HepG2 (cell line): ENCODE results near the gene SMAP2. TPM values are rescaled to one million over a fixed set of nuclear protein-coding genes. Genes with fewer than 3 reads are reported as not detected.

Experiments used
- ATAC-seq: fragments of 200-7000 bp; cut with Tn5 transposase; 3 replicates; pipeline ENCODE4 v1.9.1; 2020; ENCODE audit warnings: mild to moderate bottlenecking, moderate library complexity
- BruUV-seq: library from RNA; stranded (reverse); fragments of 400-500 nt; replicated peaks from 2 replicates; lab custom pipeline; 2021; lab: Mats Ljungman, UMichigan
- CTCF ChIA-PET: fragments of 300-600 bp; formaldehyde crosslinking; extraction: SDS; loops from one replicate; lab custom pipeline; 2021; ENCODE audit warnings: low total read pairs, inconsistent platforms, low intra/inter-chr PET ratio; lab: Yijun Ruan, JAX
- POLR2A ChIA-PET: fragments of 350-600 bp; sonication (Branson Sonifier 250); formaldehyde crosslinking; loops from one replicate; lab custom pipeline; 2020; ENCODE audit warnings: antibody characterized with exemption, inconsistent platforms; lab: Yijun Ruan, JAX
- DNase-seq: peaks from one replicate; pipeline ENCODE4 v3.0.0-alpha.2; 2015; ENCODE audit warnings: low spot score
- FAIRE-seq: peaks from 3 replicates; lab custom pipeline; 2011; peaks lifted over from hg19 to GRCh38; lab: Jason Lieb, UNC
- H2AFZ ChIP-seq: one replicate; pipeline ENCODE4 v1.6.1; 2011; ENCODE audit warnings: low read length, inconsistent platforms
- H3K27ac ChIP-seq: fragments of 300-600 bp; 3 replicates; pipeline ENCODE4 v1.8.0; 2011; ENCODE audit warnings: mixed run types, mild to moderate bottlenecking, mixed read lengths, low read length, inconsistent platforms; ENCODE audit not compliant: insufficient read depth; ENCODE audit errors: extremely low read length
- H3K27me3 ChIP-seq, 2 experiments: fragments of 200-600 bp in 1 of 2; 2 replicates in 1 of 2; 3 replicates in 1 of 2; pipeline versions ENCODE4 v1.6.0 to v1.8.0; 2011; ENCODE audit warnings: low read length in 2 of 2, mild to moderate bottlenecking in 2 of 2, moderate library complexity in 2 of 2, inconsistent platforms in 1 of 2; ENCODE audit not compliant: insufficient read depth in 2 of 2, control insufficient read depth in 1 of 2
- H3K36me3 ChIP-seq, 2 experiments: fragments of 200-600 bp in 1 of 2; replicated peaks in 1 of 2; 2 replicates in 1 of 2; 3 replicates in 1 of 2; pipeline versions ENCODE4 v1.5.1 to v1.8.0; 2011; ENCODE audit warnings: low read length in 2 of 2, inconsistent platforms in 1 of 2; ENCODE audit not compliant: insufficient read depth in 2 of 2, control insufficient read depth in 1 of 2
- H3K4me1 ChIP-seq: 2 replicates; pipeline ENCODE4 v1.5.1; 2012; ENCODE audit warnings: low read length, inconsistent platforms; ENCODE audit not compliant: insufficient read depth
- H3K4me2 ChIP-seq: 2 replicates; pipeline ENCODE4 v1.6.0; 2011; ENCODE audit warnings: low read depth, low read length, inconsistent platforms
- H3K4me3 ChIP-seq, 3 experiments: fragments of 200-600 bp in 1 of 3; sonication (generic), shearing (Covaris generic) in 1 of 3; replicated peaks in 1 of 3; 2 replicates each; pipeline ENCODE4 v1.5.1; 2011 to 2016; ENCODE audit warnings: low read length in 3 of 3, inconsistent platforms in 2 of 3, low read depth in 2 of 3, mild to moderate bottlenecking in 2 of 3, control low read depth in 1 of 3, mixed read lengths in 1 of 3; ENCODE audit not compliant: insufficient read depth in 1 of 3
- H3K79me2 ChIP-seq: one replicate; pipeline ENCODE4 v1.6.1; 2011; ENCODE audit warnings: low read length, inconsistent platforms; ENCODE audit not compliant: insufficient read depth
- H3K9ac ChIP-seq: 2 replicates; pipeline ENCODE4 v1.6.0; 2011; ENCODE audit warnings: mild to moderate bottlenecking, low read depth, low read length, inconsistent platforms; ENCODE audit not compliant: insufficient read depth
- H3K9me3 ChIP-seq: 2 replicates; pipeline ENCODE4 v1.5.1; 2012; ENCODE audit warnings: mild to moderate bottlenecking, low read length
- H4K20me1 ChIP-seq: 2 replicates; pipeline ENCODE4 v1.6.0; 2011; ENCODE audit warnings: inconsistent platforms, mild to moderate bottlenecking, low read length, moderate library complexity; ENCODE audit not compliant: insufficient read depth
- ATF5 ChIP-seq: sonication (generic); formaldehyde crosslinking; IDR thresholded peaks from 2 replicates; pipeline ENCODE4 v1.4.0; 2020; ENCODE audit warnings: mild to moderate bottlenecking, low read depth, missing genetic modification reagents
- BCLAF1 ChIP-seq: fragments of 450-650 bp; IDR thresholded peaks from 2 replicates; pipeline ENCODE4 v1.6.1; 2017; ENCODE audit warnings: mild to moderate bottlenecking
- CBX5 ChIP-seq: sonication (generic); formaldehyde crosslinking; IDR thresholded peaks from 2 replicates; pipeline ENCODE4 v1.4.0; 2020; ENCODE audit warnings: missing genetic modification reagents, borderline replicate concordance
- GATA4 ChIP-seq: sonication (generic); IDR thresholded peaks from 2 replicates; pipeline ENCODE4 v1.6.1; 2016; ENCODE audit warnings: antibody characterized with exemption, low read depth, borderline replicate concordance
- HNRNPLL ChIP-seq: fragments of 200-400 bp; formaldehyde crosslinking; IDR thresholded peaks from 2 replicates; pipeline ENCODE4 v1.6.1; 2017; ENCODE audit warnings: mild to moderate bottlenecking, low read depth, low read length; ENCODE audit not compliant: poor library complexity, severe bottlenecking
- IKZF4 ChIP-seq: sonication (generic); formaldehyde crosslinking; IDR thresholded peaks from 2 replicates; pipeline ENCODE4 v1.5.1; 2020; ENCODE audit warnings: borderline replicate concordance, mild to moderate bottlenecking, low read depth, missing genetic modification reagents; ENCODE audit errors: not compliant biosample characterization
- NCOR1 ChIP-seq: fragments of 200-600 bp; sonication (generic); IDR thresholded peaks from 2 replicates; pipeline ENCODE4 v1.7.0; 2017; ENCODE audit warnings: antibody characterized with exemption, low read length, borderline replicate concordance
- NFYC ChIP-seq: IDR thresholded peaks from 2 replicates; pipeline ENCODE4 v1.6.1; 2016; ENCODE audit warnings: missing genetic modification reagents, missing compliant biosample characterization
- PAX8 ChIP-seq: sonication (generic); formaldehyde crosslinking; IDR thresholded peaks from 2 replicates; pipeline ENCODE4 v1.8.0; 2022; ENCODE audit warnings: mild to moderate bottlenecking, missing genetic modification reagents, borderline replicate concordance
- PAXIP1 ChIP-seq: sonication (generic); formaldehyde crosslinking; conservative IDR thresholded peaks from 2 replicates; pipeline ENCODE4 v1.4.0; 2020; ENCODE audit warnings: mild to moderate bottlenecking, missing genetic modification reagents, moderate library complexity
- PHF5A ChIP-seq: IDR thresholded peaks from one replicate; pipeline ENCODE4 v1.6.1; 2018; ENCODE audit warnings: low read depth, missing genetic modification reagents; ENCODE audit not compliant: unreplicated experiment
- TFDP1 ChIP-seq: IDR thresholded peaks from 2 replicates; pipeline ENCODE4 v1.6.1; 2016; ENCODE audit warnings: missing compliant biosample characterization, missing genetic modification reagents, borderline replicate concordance
- ZNF484 ChIP-seq: sonication (generic); formaldehyde crosslinking; IDR thresholded peaks from 2 replicates; pipeline ENCODE4 v1.5.1; 2020; ENCODE audit warnings: mild to moderate bottlenecking, low read depth, missing genetic modification reagents, borderline replicate concordance
- ZNF552 ChIP-seq: sonication (generic); formaldehyde crosslinking; IDR thresholded peaks from 2 replicates; pipeline ENCODE4 v1.9.0; 2022; ENCODE audit warnings: missing genetic modification reagents, mild to moderate bottlenecking, borderline replicate concordance
- WGBS: methylation state at CpG from one replicate; pipeline ENCODE4 v1.1.6; 2017; ENCODE audit warnings: low lambda C conversion rate; 5-methylcytosine and 5-hydroxymethylcytosine counted together
- in situ Hi-C: cut with HindIII; loops from 2 replicates; pipeline ENCODE4 v1.10.0; 2017; ENCODE audit warnings: low pct_unique_long_range_greater_than_20kb; ENCODE audit not compliant: extremely low pct_ligation_motif_present
- intact Hi-C: fragments of 100-400 bp; cut with micrococcal nuclease; formaldehyde crosslinking; loops from one replicate; pipeline ENCODE4 v1.10.0; 2022; ENCODE audit not compliant: unreplicated experiment
- polyA plus RNA-seq, 8 experiments: library from polyadenylated mRNA; depleted of rRNA in 3 of 8; stranded (reverse) in 7 of 8; unstranded in 1 of 8; fragments of >200 nt; fragmentation: Illumina TruSeq in 4 of 8; extraction: Trizol in 4 of 8; gene quantifications; 2 replicates each; pipeline versions ENCODE4 v1.2.1 to v1.2.3, GENCODE V29; 2011 to 2016; ENCODE audit warnings: low read depth in 4 of 8, missing spikeins in 1 of 8, mixed read lengths in 1 of 8; ENCODE audit not compliant: insufficient read depth in 1 of 8
- total RNA-seq, 5 experiments: library from RNA; depleted of rRNA; stranded (reverse); fragments of >200 nt; fragmentation: Illumina TruSeq; extraction: Trizol; gene quantifications; 2 replicates each; pipeline ENCODE4 v1.2.3, GENCODE V29; 2016; ENCODE audit warnings: low read depth in 1 of 5

Gene SMAP2
- total and polyA plus RNA-seq, 2 of the 13 experiments (the other 11 are each of a cell fraction or from before 2014, with no cell fraction given) = 19.0 to 22.3 TPM

- no peak for DNase-seq
- ChIA-PET POLR2A (no interaction called here), CTCF (no interaction called here)
- H3K27ac ChIP-seq = no peak overlapping the region
- H3K4me3 ChIP-seq = no peak overlapping the region
- H3K9ac ChIP-seq = no peak overlapping the region
- peaks cover 0 to 5% of the 10 kb centered on the region in 2 experiments; a peak in 2 of 5 replicates for H3K27me3 ChIP-seq
- no peak overlapping the region for H2AFZ ChIP-seq
- peak; percentile 64 for ATAC-seq
- no peaks in the 10 kb centered on the region for H3K79me2 ChIP-seq
- no TSS peak for BruUV-seq
- TF ChIP-seq ZNF552 (CRISPR knock-in tag) (no peak), TFDP1 (no peak), NFYC (no peak), HNRNPLL (no peak), PAX8 (no peak), PHF5A (CRISPR knock-in tag) (no peak), GATA4 (no peak), BCLAF1 (no peak), ZNF484 (CRISPR knock-in tag) (no peak), NCOR1 (no peak), CBX5 (CRISPR knock-in tag) (no peak), ATF5 (no peak), PAXIP1 (CRISPR knock-in tag) (no peak), IKZF4 (CRISPR knock-in tag) (no peak)
- no CpG with 5 or more reads among the region's 1 CpG for WGBS
- FAIRE-seq = no peak
- 0 out of 2 replicates have a peak overlapping the region, but pooled peaks have one; percentile 2 for H3K4me2 ChIP-seq
- H4K20me1 ChIP-seq = no peaks in the 10 kb centered on the region
- no peaks in the 10 kb centered on the region for H3K36me3 ChIP-seq
- peaks cover 12% of the 10 kb centered on the region for H3K9me3 ChIP-seq
- in situ Hi-C loops = no loop called here
- peaks cover 23% of the 10 kb centered on the region for H3K4me1 ChIP-seq
- intact Hi-C loops = no loop called here
These were observed 12.3 kb upstream of the SMAP2 start for GRCh38 chr1:40361201-40361600.
